Osteoblast (primary cell): ENCODE results near the gene GLMP. TPM values are rescaled to one million over a fixed set of nuclear protein-coding genes. Genes with fewer than 3 reads are reported as not detected.

Experiments used
- DNase-seq: peaks from one replicate; pipeline ENCODE4 v3.0.0; 2011; ENCODE audit warnings: low spot score, mixed read lengths; ENCODE audit not compliant: insufficient read length; ENCODE audit errors: missing footprints
- H2AFZ ChIP-seq: 2 replicates; pipeline ENCODE4 v1.6.0; 2011; ENCODE audit warnings: mild to moderate bottlenecking, low read length
- H3K27ac ChIP-seq: 2 replicates; pipeline ENCODE4 v1.5.1; 2011; ENCODE audit warnings: mild to moderate bottlenecking, low read depth, low read length, moderate library complexity
- H3K27me3 ChIP-seq: 2 replicates; pipeline ENCODE4 v1.6.0; 2012; ENCODE audit warnings: mild to moderate bottlenecking, control low read depth, inconsistent platforms, low read length, moderate library complexity; ENCODE audit not compliant: insufficient read depth
- H3K36me3 ChIP-seq: 2 replicates; pipeline ENCODE4 v1.5.1; 2011; ENCODE audit warnings: mild to moderate bottlenecking, low read length, control low read depth, moderate library complexity; ENCODE audit not compliant: insufficient read depth
- H3K4me1 ChIP-seq: 2 replicates; pipeline ENCODE4 v1.5.1; 2011; ENCODE audit warnings: mild to moderate bottlenecking, low read length, control low read depth, moderate library complexity; ENCODE audit not compliant: insufficient read depth
- H3K4me2 ChIP-seq: 2 replicates; pipeline ENCODE4 v1.6.0; 2011; ENCODE audit warnings: mild to moderate bottlenecking, low read length; ENCODE audit not compliant: insufficient read depth
- H3K4me3 ChIP-seq: fragments of 200-600 bp; sonication (generic); 3 replicates; pipeline ENCODE4 v1.5.1; 2012; ENCODE audit warnings: mild to moderate bottlenecking, low read length, inconsistent platforms; ENCODE audit not compliant: insufficient read depth
- H3K79me2 ChIP-seq: 2 replicates; pipeline ENCODE4 v1.6.0; 2012; ENCODE audit warnings: mild to moderate bottlenecking, low read length, control low read depth, inconsistent platforms; ENCODE audit not compliant: insufficient read depth
- H3K9me3 ChIP-seq: 2 replicates; pipeline ENCODE4 v1.5.1; 2011; ENCODE audit warnings: low read depth, low read length, control low read depth
- H4K20me1 ChIP-seq: 2 replicates; pipeline ENCODE4 v1.6.0; 2012; ENCODE audit warnings: mild to moderate bottlenecking, low read length, control low read depth; ENCODE audit not compliant: insufficient read depth
- CTCF ChIP-seq: IDR thresholded peaks from 2 replicates; pipeline ENCODE4 v1.5.1; 2011; ENCODE audit warnings: mild to moderate bottlenecking, low read depth, low read length, moderate library complexity; ENCODE audit errors: extremely low read depth
- total RNA-seq: library from RNA; depleted of rRNA; stranded (reverse); fragments of >200 nt; gene quantifications from 2 replicates; pipeline ENCODE4 v1.2.3, GENCODE V29; 2012

Gene GLMP
- total RNA-seq, 1 donor = 118 TPM

GRCh38 chr1:156247460-156248322, 47.8 kb downstream of the GLMP start, which contains the start of gene PAQR6:
Gene PAQR6, minus strand, starts transcription at chr1:156248056. Its CDS starts 1,325 bp downstream, at chr1:156246731.
- Histone ChIP-seq H3K4me2 (no peak within 1 kb of the TSS), H3K9me3 (no peaks in the 10 kb centered on the region), H3K27ac (no peak within 1 kb of the TSS), H3K79me2 (no peaks in the 10 kb centered on the region), H3K4me3 (no peak within 1 kb of the TSS), H2AFZ (no peak within 1 kb of the TSS), H4K20me1 (no peaks in the 10 kb centered on the region), H3K27me3 (peaks cover 19% of the 10 kb centered on the region), H3K4me1 (peaks cover 6% of the 10 kb centered on the region), H3K36me3 (peaks cover 29% of the 10 kb centered on the region)
- DNase-seq = peak; percentile 84
- no peak for TF ChIP-seq CTCF

GRCh38 chr1:156246781-156247459, 48.6 kb downstream of the GLMP start:
- Histone ChIP-seq H3K4me2 (no peak overlapping the region), H3K27me3 (peaks cover 19% of the 10 kb centered on the region), H3K27ac (no peak overlapping the region), H4K20me1 (no peaks in the 10 kb centered on the region), H3K9me3 (no peaks in the 10 kb centered on the region), H2AFZ (no peak overlapping the region), H3K4me1 (peaks cover 14% of the 10 kb centered on the region), H3K79me2 (no peaks in the 10 kb centered on the region), H3K4me3 (no peak overlapping the region), H3K36me3 (peaks cover 22% of the 10 kb centered on the region)
- peak; percentile 87 for DNase-seq
- no peak for TF ChIP-seq CTCF

- no peaks in the 10 kb centered on the region for H3K9me3 ChIP-seq
- H3K4me3 ChIP-seq = no peak overlapping the region
- H3K36me3 ChIP-seq = peaks cover 15% of the 10 kb centered on the region
- H4K20me1 ChIP-seq = no peaks in the 10 kb centered on the region
- no peak for DNase-seq
- peaks cover 20% of the 10 kb centered on the region for H3K4me1 ChIP-seq
- peak overlapping the region; percentile 60 for H3K4me2 ChIP-seq
- H3K79me2 ChIP-seq = no peaks in the 10 kb centered on the region
- H2AFZ ChIP-seq = no peak overlapping the region
- no peak overlapping the region for H3K27ac ChIP-seq
- H3K27me3 ChIP-seq = peaks cover 19% of the 10 kb centered on the region
- no peak for TF ChIP-seq CTCF
Measured at GRCh38 chr1:156246241-156246780, 49.2 kb downstream of the GLMP start.
